ENCODE measurements around the gene PLSCR1.
"Not testable (repeated sequence)": the region's sequence is repeated elsewhere in the genome, so short reads cannot be mapped to it uniquely, and the experiment has no call there.

PLSCR1 gene

GRCh38 chr3:146511402-146512134, 32.8 kb downstream of the PLSCR1 start:
- DNase-seq, result no peak

GRCh38 chr3:146507331-146508120, 36.9 kb downstream of the PLSCR1 start:
- DNase-seq, result no peak

GRCh38 chr3:146505516-146505915, 38.9 kb downstream of the PLSCR1 start:
- DNase-seq, result no peak

- DNase-seq, result no peak
Measured at GRCh38 chr3:146504498-146505197, 39.8 kb downstream of the PLSCR1 start.

- DNase-seq, result peak; percentile 59
Measured at GRCh38 chr3:146503461-146504202, 40.8 kb downstream of the PLSCR1 start.

- DNase-seq, result no peak
Measured at GRCh38 chr3:146502887-146503460, 41.4 kb downstream of the PLSCR1 start.

- peak; percentile 37 for DNase-seq
Measured at GRCh38 chr3:146501752-146502151, 42.7 kb downstream of the PLSCR1 start.

- DNase-seq, result no peak
Measured at GRCh38 chr3:146499701-146500100, 44.7 kb downstream of the PLSCR1 start.

GRCh38 chr3:146498002-146498736, 46.2 kb downstream of the PLSCR1 start:
- peak; percentile 29 for DNase-seq

- DNase-seq, result not testable (repeated sequence)
Measured at GRCh38 chr3:146497145-146497843, 47.1 kb downstream of the PLSCR1 start.

- DNase-seq, result no peak
Measured at GRCh38 chr3:146496726-146497125, 47.7 kb downstream of the PLSCR1 start.

GRCh38 chr3:146496251-146496650, 48.2 kb downstream of the PLSCR1 start:
- DNase-seq, result no peak

GRCh38 chr3:146493761-146494160, 50.6 kb downstream of the PLSCR1 start:
- DNase-seq, result no peak

GRCh38 chr3:146493221-146493620, 51.2 kb downstream of the PLSCR1 start:
- DNase-seq, result no peak

GRCh38 chr3:146491303-146491702, 53.1 kb downstream of the PLSCR1 start:
- DNase-seq, result no peak

GRCh38 chr3:146485297-146485696, 59.1 kb downstream of the PLSCR1 start:
- DNase-seq, result no peak

GRCh38 chr3:146476094-146476740, 68.2 kb downstream of the PLSCR1 start:
- DNase-seq, result no peak

- not testable (repeated sequence) for DNase-seq
Measured at GRCh38 chr3:146474976-146475375, 69.4 kb downstream of the PLSCR1 start.

GRCh38 chr3:146473726-146474125, 70.7 kb downstream of the PLSCR1 start:
- no peak for DNase-seq

- no peak for DNase-seq
Measured at GRCh38 chr3:146472611-146473010, 71.8 kb downstream of the PLSCR1 start.

GRCh38 chr3:146471012-146471411, 73.4 kb downstream of the PLSCR1 start:
- no peak for DNase-seq
